ENCODE results near the gene APOF. TPM values are rescaled to one million over a fixed set of nuclear protein-coding genes. Genes with fewer than 3 reads are reported as not detected.
"Not testable (repeated sequence)": the region's sequence is repeated elsewhere in the genome, so short reads cannot be mapped to it uniquely, and the experiment has no call there.

Gene APOF, protein sequence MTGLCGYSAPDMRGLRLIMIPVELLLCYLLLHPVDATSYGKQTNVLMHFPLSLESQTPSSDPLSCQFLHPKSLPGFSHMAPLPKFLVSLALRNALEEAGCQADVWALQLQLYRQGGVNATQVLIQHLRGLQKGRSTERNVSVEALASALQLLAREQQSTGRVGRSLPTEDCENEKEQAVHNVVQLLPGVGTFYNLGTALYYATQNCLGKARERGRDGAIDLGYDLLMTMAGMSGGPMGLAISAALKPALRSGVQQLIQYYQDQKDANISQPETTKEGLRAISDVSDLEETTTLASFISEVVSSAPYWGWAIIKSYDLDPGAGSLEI
- not detected for polyA plus RNA-seq (2013, experiment 1 of 2; ENCODE audit: insufficient read length)
- not detected for polyA plus RNA-seq (2013, experiment 2 of 2; ENCODE audit: insufficient read length)

DNA sequence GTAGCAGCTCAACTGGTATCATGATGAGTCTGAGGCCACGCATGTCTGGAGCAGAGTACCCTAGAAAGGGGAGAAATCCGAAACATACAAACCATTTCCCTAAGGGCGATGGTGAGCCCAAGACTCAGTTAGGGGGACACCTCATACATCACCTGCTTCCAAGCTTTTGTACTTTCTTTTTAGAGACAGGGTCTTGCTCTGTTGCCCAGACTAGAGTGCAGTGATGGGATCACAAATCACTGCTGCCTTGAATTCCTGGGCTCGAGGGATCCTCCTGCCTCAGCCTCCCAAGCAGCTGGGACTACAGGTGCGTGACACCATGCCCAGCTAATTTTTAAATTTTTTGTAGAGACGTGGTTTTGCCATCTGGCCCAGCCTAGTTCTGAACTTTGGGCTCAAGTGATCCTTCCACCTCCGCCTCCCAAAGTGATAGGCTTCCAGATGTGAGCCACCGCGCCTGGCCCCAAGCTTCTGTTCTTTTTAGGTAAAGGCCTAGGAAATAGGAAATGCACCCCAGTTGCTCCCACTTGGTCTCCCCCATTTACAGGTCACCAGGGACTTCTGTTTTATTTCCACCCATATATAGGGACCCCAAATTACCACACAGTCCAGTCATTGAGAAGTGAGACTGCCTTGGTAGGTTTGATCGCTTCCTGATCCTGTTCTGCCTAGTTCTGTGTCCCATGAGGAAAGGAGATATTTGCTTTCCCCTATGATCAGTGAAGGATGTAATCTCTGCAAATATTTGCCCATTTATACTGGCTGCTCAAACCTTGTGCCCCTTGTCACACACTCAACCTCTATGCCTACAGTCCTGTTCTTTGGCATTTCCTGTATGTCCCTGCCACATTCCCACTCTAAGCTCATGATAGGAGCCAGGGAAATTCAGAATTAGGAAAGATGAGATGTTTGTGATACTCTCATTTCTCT, at the start of gene APOF:
Gene APOF, minus strand, starts transcription at position 728 of the 930 bp plus-strand sequence. Its CDS starts 112 bp downstream, at position 616.
- no peak for DNase-seq

DNA sequence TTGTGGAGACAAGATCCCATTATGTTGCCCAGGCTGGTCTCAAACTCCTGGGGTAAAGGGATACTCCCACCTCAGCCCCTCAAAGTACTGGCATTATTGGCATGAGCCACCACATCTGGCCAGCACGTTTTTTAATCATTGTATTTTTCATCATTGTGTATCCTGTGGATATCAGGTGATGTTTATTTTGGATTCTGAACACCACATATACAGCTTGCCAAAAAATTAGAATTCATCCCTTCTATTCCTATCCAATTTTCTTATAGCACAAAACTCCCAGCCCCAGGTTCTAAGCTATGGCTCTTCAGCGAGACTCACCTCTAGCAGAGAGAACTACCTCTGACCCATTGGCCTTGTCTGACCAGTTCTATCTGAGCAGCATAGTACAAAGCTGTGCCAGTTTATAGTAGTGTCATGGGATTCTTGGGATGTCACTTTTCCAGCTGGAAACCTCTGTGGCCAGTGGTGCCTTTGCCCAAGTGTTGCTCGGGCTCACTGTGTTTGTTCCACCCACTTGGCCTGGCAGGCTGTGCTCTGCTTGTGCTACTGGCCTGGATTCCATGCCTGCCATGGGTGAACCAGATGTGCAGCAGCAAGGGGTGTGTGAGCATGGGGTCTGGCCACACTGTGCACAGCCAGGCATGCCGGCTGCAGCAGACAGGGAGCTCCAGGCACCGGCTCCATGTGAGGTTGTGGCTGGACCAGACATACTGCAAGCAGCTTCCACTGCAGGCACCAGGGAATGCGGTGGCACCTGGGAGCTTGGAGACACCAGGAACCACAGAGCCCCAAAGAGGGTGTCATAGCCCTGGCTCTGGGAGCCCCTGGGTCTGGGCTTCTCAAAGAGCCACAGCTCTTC, 49.4 kb upstream of the APOF start:
- no peak for DNase-seq

DNA sequence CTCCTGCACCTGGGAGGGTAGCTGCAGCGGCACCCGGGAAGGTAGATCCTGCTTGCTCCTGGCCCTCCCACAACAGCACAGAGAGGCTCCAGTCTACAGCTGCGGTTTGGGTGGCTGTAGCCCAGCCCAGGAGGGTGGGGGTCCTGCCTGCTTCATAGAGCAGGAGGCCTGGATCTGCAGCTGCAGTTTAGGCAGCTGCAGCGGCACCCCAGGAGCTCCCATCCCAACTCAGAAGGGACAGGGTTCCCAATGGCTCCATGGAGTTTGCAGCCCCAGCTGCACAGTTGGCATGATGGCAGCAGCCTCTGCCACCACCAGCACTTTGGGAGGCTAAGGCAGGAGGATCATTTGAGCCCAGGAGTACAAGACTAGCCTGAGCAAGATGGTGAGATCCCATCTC, 48.1 kb upstream of the APOF start:
- DNase-seq: no peak

DNA sequence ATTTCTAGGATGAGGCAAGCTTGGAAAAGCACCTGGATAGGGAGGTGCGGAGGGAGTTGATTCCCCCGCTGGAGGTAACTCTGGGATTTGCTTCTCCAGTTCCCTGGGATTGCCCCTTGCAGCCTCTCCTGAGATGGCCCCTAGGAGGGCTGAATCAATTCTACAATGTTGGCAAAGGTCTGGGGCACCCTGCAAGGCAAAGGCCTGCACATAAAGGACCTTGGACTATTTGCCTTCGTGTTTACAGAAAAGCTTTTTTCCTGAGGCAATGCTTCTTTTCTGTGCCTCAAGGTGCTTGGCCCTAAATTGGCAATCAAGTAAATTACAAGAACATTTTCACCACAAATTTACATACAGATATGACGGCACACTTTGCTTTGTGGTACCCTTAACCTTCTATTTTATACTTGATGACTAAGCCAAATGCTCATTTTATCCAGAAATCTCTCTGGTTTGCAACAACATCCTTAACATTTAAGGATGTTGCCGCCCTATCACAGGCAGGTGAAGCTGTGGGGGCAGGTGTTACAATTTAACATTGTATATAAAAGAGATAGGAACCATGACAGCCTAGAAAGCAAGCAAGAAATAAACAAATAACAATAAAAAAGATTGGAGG, 46.3 kb upstream of the APOF start:
- no peak for DNase-seq

DNA sequence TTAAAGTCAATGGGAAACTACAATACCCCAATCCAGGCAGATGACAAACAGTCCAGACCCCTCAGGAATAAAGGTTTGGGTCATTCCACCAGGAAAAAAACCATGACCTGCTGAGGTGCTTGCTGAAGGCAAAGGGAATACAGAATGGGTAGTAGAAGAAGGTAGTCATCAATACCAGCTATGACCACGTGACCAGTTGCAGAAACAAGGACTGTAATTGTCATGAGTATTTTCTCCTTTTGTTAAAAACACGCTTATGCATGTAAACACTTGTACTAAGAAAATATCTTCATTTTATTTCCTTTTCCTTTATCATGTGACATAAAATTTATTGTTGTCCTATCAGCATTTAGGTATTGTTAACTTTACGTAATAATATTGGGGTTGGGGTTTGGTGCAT, 41.6 kb upstream of the APOF start:
- not testable (repeated sequence) for DNase-seq

DNA sequence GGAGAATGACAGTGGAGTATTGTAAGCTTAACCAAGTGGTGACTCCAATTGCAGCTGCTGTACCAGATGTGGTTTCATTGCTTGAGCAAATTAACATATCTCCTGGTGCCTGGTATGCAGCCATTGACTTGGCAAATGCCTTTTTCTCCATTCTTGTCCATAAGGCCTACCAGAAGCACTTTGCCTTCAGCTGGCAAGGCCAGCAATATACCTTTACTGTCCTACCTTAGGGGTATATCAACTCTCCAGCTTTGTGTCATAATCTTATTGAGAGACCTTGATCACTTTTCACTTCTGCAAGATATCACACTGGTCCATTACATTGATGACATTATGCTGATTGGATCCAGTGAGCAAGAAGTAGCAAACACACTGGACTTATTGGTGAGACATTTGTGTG, 39.0 kb upstream of the APOF start:
- DNase-seq: not testable (repeated sequence)

DNA sequence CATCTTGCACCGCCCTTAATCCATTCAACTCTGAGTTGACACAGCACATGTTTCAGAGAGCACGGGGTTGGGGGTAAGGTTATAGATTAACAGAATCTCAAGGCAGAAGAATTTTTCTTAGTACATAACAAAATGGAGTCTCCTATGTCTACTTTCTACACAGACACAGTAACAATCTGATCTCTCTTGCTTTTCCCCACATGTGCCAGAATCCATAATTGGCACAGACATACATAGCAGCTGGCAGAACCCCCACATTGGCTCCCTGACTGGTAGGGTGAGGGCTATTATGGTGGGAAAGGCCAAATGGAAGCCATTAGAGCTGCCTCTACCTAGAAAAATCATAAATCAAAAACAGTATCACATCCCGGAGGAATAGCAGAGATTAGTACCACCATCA, 38.5 kb upstream of the APOF start:
- DNase-seq: not testable (repeated sequence)

DNA sequence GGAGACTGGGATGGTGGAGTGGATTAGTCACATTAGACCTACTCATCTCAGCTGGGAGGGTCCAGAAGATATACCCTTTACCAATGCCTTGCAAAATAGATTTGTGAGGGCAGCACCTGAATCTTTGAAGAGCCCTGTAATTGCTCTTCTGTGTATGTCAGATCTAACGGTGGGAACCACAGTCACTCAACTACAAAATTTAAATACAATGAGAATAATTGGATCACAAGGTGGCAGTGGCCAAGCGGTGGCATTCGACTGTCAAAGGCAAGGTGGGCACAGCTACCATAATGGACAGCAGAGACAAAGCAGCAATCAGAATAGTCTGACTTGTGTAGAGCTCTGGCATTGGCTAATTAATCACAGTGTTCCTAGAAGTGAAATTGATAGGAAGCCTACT, 36.8 kb upstream of the APOF start:
- not testable (repeated sequence) for DNase-seq

DNA sequence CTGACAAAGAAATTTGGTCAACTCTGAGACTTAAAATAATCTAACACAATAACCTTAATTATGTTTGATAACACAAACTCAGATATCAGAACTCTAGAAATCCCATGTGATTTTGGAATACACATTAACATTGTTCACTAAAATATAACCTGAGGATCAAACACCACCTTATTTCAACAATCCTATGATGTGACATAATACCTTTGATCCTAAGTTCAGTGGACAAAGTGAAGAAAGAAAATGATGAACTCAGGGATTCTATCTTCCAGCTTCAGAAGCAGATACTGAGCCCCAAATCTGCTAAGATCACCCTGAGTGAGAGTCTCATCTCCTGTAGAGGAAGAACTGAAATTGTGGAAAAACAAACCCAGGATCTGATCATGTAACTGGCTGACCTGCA, 35.7 kb upstream of the APOF start:
- DNase-seq: no peak

DNA sequence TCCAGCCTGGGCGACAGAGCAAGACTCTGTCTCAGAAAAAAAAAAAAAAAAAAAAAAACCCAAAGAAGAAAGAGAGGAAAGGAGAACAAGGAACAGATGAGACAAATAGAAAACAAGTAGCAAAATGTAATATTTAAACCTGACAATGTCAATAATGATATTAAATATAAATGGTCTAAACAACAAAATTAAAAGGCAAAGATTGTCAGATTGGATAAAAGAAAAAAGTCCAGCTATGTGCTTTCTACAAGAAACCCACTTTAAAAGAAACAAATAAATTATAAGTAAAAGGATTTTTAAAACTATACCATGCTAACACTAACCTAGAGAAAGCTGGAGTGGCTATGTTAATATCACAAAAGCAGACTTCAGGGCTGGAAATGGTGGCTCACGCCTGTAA, 29.7 kb upstream of the APOF start:
- DNase-seq: no peak

DNA sequence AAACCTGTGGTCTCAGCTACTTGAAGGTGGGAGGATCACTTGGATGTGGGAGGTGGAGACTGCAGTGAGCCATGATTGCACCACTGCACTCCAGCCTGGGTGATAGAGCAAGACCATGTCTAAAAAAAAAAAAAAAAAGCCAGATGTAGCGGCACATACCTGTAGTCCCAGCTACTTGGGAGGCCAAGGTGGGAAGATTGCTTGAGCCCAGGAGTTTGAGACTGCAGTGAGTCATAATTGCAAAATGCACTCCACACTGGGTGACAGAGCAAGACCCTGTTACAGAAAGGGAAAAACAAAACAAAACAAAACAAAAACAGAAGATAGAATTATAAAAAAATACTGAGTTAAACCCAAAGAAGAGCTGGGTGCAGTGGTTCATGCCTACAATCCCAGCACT, 29.1 kb upstream of the APOF start:
- no peak for DNase-seq

DNA sequence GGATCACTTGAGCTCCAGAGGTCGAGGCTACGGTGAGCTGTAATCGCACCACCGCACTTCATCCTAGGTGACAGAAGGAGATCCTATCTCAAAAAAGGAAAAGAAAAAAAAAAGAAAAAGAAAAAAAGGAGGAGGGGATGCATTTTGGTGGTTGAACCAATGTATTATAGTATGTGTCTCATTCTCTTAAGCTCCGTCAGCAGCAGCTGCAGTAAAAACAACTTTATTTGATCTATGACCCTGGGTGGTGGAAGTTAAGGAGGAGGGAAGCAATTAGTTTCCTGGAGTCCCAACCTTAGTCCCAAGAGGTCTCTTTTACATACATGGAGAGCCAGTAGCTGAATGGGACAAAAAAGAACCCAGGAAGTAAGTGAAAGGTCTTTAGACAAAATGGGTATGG, 26.8 kb upstream of the APOF start:
- no peak for DNase-seq

DNA sequence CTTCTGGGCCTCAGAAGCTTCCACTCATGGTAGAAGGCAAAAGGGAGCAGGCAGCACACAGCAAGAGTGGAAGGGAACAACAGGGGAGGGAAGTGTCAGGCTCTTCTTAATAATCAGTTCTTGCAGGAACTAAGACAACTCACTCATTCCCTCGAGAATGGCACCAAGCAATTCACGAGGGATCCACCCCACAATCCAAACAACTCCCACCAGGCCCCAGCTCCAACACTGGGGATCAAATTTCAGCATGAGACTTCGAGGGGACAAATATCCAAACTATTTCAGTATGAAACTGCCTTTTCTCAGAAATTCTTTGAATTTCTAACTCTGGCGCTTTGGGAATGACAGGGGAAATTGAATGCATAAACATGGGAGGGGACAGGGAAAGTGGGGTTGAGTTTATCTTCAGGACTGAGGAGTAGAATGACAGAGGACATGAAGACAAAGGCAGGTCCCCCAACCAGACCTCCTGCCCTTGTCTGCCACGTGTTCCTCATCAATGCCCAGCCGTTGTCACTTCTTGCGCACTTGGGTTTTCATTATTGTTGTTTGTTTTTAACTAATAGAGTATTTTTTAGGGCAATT, 24.6 kb upstream of the APOF start:
- peak; percentile 50 for DNase-seq

DNA sequence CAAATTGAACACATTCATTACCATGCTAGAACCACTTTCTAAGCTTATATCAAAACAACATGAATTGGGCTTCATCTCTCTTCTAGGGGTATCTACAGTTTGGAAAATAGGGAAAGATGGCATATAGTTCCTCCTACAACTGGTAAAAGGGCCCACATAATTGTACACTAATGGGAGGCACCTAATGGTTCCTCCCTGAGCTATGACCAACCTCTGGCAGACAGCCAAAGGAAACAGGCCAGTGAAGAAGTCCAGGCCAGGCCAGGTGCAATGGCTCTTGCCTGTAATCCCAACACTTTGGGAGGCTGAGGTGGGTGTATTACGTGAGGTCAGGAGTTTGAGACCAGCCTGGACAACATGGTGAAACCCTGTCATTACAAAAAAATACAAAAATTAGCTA, 23.2 kb upstream of the APOF start:
- DNase-seq: no peak

DNA sequence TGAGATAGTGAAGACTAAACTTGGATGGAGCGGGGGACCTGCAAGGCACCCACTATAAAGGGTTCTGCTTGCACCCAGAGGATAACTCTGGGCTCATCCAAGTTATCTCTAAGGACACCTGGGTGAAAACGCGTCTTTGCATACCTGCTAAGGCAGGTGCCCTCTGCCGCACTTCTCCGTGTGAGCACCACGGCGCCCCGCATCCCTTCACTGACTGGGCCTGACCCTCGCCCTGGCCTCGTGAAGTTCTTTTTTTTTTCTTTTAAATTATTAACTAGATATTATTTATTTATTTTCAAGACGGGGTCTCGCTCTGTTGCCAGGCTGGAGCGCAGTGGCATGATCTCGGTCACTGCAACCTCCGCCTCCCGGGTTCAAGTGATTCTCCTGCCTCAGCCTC, 20.0 kb upstream of the APOF start:
- DNase-seq: no peak

DNA sequence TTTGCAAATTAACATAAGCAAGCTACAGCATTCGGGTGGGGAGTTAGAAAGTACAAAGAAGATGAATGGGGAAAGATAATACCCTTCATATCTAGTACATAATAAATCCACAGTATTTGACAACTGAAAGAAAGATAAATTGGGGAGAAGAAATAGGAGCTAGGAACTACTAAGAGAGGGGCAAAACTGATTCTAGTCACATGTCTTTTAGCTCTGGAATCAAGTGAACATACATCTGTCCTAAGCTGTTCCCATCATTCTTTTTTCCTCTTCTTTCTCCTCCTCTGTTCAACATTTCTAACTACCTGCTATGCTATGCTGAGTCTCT, 15.3 kb upstream of the APOF start:
- DNase-seq: no peak

DNA sequence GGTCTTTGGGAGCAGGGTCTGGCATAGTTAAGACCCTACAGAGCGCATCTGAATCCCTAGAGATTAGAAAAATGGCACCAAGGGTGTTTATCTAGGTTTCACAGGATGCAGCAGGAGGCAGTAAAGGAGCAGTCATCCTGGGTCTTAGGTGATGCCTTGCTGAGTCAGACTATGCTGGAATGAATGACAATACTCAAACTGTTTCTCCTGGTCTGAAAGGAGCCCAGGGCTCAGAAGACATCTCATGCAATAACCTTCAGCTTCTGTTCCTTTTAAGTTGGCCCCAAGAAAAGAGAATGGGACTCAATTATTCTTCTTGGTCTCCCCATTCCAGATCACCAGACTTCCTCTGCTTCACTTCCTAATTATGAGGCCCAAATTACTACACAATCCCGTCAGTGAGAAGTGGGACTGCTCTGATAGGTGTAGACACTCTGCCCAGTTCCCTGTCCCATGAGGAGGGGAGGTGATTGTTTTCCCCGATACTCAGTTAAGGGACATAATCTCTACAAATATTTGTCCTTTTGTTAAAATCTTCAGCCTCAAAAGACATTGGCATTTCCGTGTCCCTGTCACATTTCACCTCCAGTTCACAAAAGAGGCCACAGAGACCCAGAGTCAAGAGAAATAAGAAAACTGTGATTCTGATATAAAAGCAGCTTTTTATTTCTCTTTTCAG, 14.8 kb upstream of the APOF start:
- peak; percentile 13 for DNase-seq

DNA sequence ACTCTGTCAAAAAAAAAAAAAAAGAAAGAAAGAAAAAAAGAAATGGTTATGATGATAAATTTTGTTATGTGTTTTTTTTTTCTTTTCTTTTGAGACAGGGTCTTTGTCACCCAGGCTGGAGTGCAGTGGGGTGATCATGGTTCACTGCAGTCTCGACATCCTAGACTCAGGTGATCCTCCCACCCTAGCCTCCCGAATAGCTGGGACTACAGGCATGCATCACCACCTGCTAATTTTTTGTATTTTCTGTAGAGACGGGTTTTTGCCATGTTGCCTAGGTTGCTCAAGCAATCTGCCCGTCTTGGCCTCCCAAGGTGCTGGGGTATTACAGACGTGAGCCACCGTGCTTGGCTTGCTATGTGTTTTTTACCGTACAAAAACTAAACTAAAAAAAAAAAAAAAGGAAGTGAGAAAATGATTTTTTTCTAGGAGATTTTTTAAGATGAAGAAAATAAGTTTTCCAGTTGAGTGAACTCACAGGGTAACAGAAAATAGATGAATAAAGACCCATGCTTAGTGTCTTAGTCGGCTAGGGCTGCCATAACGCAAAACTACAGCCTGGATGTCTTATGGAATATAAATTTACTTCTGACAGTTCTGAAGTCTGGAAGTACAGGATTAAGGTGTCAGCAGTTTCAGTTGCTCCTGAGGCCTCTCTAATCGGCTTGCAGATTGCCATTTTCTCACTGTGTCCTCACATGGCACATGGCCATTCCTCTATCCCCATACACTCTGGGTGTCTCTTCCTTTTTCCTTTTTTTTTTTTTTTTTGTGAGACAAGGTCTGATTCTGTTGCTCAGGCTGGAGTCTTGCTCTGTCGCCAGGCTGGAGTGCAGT, 13.2 kb upstream of the APOF start:
- DNase-seq: no peak

DNA sequence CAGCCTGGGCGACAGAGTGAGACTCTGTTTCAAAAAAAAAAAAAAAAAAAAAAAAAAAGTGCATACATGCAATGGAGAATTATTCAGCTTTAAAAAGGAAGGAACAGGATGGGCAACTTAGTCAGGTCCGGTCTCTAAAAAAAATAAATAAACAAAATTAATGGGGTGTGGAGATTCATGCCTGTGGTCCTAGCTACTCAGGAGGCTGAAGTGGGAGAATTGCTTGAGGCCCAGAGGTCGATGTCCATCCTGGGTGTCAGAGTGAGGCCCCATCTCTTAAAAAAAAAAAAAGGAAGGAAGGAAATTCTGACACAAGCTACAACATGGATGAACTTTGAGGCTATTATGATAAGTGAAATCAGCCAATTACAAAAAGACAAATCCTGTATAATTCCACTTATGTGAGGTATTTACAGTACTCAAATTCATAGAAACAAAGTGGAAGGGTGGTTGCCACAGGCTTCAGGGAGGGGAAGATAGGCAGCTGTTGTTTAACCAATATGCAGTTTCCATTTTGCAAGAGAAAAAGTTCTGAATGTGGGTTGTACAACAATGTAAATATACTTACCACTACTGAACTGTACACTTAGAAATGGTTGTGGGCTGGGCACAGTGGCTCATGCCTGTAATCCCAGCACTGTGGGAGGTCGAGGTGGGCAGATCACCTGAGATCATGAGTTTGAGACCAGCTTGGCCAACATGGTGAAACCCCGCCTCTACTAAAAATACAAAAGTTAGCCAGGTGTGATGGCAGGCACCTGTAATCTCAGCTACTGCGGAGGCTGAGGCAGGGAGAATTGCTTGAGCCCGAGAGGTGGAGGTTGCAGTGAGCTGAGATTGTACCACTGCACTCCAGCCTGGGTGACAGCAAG, 12.3 kb upstream of the APOF start:
- no peak for DNase-seq

Measured in fibroblast of skin of abdomen (primary cell).